ENCODE results near the gene AKR1C4.

GRCh38 chr10:5198386-5198785 is 1.7 kb downstream of the AKR1C4 start:
- TF ChIP-seq POLR2AphosphoS5 (IDR thresholded peaks at IDR 0.05) (no peak), POLR2A (IDR thresholded peaks at IDR 0.05) (no peak), EP300 (IDR thresholded peaks at IDR 0.05) (no peak)
- TF ChIP-seq, protein P1, sequence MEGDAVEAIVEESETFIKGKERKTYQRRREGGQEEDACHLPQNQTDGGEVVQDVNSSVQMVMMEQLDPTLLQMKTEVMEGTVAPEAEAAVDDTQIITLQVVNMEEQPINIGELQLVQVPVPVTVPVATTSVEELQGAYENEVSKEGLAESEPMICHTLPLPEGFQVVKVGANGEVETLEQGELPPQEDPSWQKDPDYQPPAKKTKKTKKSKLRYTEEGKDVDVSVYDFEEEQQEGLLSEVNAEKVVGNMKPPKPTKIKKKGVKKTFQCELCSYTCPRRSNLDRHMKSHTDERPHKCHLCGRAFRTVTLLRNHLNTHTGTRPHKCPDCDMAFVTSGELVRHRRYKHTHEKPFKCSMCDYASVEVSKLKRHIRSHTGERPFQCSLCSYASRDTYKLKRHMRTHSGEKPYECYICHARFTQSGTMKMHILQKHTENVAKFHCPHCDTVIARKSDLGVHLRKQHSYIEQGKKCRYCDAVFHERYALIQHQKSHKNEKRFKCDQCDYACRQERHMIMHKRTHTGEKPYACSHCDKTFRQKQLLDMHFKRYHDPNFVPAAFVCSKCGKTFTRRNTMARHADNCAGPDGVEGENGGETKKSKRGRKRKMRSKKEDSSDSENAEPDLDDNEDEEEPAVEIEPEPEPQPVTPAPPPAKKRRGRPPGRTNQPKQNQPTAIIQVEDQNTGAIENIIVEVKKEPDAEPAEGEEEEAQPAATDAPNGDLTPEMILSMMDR (IDR thresholded peaks at IDR 0.05): no peak
